NCI-H526 treated with DMSO at 0.1 percent for 48 hours (cell line): ENCODE measurements around the gene BLNK.

Experiments used
- DNase-seq: peaks from one replicate; lab custom pipeline; 2025; lab: John Stamatoyannopoulos, UW

The BLNK gene

DNA sequence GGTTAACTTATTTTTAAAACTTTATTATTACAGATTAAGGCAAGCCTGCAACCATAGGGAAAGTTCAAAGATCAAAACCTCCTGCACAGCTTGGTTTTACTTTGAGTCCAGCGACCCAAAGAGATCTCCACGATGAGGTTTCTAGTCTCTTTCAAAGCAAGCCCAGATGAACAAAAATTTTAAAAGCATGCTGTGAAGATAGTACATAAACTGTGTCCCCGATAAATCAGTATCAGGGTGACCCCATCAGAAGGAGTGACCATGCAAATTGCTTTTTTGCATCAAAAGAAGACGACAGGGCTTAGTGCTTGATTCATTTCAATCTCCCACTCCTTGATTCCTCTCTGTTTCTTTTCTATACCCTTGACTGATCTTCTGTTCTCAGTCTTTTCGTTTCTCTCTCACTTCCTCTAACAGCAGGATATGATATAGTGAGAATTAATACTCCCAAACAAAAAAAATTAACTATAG is 16.8 kb upstream of the BLNK start:
- DNase-seq, result no peak

DNA sequence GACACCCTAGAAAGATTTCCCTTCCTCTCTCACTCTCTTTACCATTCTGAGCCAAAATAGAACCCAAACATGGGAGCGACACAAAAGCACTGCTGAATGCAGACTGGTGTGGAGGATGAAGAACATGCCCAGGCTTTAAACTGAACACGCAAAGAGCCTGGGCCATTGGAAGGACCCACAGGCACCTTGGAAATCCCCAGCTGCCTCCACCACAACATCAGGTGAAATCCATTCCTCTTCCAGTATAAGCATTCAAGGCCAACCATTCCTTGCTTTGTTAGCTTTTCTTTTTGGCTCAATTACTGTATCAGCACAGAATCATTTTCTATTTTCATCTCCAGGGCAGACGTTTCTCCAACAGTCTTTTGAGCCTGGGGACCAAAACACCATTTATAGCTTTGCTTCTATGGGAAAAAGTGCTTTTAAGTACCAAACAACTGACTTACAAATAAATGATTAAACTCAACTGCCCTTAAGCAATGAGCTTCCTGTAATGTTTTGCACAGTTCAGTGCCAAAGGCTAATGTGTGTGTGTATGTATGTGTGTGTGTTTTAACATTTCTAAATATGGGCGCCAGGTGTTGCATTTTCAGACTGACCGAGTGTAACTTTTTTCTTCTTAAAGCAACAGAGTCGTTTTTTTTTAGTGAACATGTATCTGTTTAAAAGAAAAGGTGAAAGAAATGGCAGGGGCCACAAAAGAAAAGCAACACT is 16.2 kb upstream of the BLNK start:
- peak; percentile 35 for DNase-seq

DNA sequence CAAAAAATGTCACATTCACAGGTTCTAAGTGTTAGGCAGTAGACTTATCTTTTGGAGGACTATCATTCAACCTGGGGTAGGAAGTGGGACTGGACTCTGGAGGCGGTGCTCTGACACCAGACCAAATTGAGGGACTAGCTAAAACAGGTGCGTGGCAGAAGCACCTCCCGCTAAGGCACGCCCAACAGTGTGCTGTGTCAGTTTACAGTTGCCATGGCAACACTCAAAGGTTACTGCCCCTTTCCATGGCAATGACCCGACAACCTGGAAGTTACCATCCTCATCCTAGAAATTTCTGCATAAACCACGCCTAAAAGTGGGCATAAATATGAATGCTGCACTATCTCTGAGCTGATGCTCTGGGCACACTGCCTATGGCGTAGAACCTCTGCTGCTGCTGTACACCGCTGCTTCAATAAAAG is 14.0 kb upstream of the BLNK start:
- DNase-seq, result no peak

DNA sequence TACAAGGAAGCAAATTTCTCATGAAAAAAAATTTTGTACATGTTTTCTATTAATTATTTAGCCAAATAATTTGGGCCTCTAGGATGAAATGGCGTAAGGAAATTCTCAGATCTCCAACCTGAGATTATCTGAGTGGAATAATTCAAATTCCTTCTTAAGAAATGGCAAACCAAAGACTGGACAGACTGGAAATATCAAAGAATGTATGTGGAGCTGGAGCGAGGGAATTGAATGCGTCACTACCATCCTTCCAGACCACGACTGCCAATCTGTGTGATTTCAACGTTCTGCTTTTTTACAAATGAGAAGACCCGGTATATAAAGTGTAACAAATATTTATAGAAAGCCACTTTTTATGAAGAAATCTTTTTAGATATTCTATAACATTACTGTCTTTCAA is 12.4 kb upstream of the BLNK start:
- DNase-seq, result no peak

DNA sequence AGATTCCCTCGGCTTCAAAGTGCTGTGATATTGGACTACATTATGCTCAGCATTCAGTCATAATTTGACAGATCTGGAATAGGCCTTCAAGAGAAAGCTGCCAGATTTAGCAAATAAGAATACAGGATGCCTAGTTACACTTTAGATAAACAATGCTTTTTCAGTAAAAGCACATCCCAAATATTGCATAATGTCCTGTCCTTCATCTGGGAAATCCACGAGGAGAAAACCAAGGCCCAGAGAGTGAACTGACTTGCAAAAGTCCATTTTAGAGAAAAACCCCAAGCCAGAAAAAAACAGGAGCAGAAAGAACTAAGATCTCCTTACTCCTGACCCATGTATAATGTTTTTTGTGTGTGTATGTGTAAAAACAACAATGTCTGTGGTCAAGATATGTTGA is 12.0 kb upstream of the BLNK start:
- DNase-seq, result no peak

DNA sequence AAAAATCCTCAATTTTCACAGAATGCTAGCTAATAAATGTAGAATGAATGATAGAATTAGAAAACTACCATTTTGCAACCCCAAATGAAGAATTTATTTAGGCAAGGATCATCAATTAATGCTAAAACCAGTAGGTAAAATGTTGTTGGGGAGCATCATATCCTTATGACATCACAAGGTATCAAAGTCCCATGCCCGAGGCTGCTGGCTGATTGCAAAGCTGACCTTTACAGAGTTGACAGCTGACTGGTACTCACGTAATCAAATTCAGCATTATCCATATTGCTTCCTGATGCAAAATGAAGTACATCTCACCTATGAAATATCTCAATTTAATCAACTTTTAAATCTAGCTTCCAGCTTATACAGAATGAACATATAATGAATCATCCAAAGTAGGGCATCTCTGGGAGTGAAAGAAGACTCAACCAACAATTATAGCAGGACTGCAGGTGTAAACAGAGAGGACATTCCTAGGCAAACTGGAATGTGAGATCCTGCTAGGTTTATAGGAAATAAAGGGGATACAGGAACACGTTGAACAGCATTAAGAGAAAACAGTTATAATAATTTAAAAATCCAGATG is 10.2 kb upstream of the BLNK start:
- no peak for DNase-seq

DNA sequence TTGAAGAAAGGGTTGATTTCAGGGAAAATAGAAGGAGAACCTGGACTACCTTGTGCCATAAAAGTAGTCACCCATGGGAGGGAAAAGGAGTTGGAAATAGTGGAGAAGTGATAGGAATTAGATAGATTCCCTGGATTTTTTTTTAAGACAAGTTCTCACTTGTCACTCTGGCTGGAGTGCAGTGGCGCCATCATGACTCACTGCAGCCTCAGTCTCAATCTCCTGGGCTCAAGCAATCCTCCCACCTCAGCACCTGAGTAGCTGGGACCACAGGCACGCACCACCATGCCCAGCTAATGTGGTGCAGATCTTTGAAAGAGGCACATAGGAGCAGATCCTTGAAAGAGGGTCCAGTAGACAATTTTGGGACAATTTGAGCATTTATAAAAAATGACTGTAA is 9.5 kb upstream of the BLNK start:
- no peak for DNase-seq

DNA sequence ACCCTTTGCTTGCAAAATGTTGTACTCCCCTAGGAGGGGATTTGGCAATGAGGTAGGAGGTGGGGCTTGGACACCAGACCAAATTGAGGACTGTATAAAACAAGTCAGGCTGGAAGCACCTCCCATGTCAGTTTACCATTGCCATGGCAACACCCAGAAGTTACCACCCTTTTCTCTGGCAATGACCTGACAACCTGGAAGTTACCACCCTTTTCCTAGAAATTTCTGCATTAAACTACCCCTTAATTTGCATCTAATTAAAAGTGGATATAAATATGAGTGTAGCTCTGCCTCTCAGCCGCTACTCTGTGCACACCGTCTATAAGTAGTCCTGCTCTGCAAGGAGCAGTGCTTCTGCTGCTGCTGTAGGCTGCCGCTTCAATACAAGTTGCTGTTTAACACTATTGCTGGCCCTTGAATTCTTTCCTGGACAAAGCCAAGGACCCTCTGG is 7.8 kb upstream of the BLNK start:
- no peak for DNase-seq

DNA sequence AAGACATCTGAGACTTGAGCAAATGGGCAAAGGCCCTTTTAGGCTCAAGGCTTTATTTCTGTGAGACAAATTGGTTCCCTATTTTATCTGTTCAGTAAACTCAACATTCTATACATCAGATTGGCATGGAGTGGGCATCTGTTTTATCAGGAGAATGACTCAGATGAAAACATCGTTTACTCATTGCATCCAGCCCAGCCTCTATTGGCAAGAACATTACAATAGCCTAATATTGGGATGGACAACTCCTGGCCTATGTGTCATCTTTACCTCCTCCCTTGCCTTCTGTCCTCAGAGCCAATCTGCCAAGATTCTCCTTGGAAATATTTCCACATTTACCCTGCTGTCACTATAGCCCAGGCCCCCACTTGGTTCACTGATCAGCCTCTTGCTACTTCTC is 5.5 kb upstream of the BLNK start:
- no peak for DNase-seq

DNA sequence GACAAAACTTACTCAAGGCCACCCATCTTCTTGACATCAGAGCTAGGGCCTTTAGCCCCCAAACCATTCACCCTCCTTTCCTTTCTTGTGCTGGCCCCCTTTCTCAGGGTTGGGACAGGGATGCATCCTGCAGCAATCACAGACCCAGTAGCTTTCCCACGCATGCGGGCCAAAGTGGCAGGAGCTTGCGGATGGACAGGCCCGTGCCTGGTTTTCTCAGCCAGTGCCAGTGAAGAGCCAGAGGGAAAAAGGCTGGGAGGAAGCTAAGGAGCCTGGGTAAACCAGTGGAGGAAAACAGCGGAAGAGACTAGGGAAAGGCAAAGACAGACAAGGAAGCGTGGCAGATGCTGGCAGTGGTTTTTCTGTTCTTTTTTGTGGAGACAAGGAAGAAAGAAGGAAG is 5.1 kb upstream of the BLNK start:
- no peak for DNase-seq

DNA sequence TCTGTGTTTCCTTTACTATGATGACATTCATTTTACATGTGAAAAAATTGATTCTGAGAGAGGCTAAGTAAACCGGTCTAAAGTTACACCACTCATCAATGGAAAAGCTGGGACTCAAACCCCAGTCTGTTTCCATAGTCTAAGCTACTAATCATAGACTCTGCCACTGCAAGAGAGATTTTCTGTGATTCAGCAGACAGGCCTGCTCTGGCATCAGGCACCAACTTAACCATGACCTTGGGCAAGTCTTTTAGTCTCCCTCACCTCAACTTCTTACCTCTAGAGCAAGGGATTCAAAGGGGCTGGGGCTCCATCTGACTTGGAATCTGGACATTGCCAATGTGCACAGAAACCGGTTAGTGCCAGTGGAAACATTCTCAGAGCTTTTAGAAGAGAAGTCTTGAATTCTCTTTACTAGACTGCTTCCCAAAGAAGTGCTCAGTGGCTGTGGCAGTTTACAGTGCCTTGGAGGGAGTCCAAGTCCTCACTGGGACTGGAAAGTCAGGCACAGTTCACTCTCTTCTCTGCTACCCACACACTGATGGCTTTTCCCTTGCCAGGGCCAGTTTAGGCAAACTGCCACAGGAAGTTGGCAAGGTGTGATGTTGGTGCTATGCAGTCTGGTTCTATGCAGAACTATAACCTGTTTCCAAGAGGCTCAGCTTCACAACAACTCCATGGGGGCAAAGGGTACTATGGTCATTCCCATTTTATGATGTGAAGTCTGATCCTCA is 4.5 kb upstream of the BLNK start:
- no peak for DNase-seq

DNA sequence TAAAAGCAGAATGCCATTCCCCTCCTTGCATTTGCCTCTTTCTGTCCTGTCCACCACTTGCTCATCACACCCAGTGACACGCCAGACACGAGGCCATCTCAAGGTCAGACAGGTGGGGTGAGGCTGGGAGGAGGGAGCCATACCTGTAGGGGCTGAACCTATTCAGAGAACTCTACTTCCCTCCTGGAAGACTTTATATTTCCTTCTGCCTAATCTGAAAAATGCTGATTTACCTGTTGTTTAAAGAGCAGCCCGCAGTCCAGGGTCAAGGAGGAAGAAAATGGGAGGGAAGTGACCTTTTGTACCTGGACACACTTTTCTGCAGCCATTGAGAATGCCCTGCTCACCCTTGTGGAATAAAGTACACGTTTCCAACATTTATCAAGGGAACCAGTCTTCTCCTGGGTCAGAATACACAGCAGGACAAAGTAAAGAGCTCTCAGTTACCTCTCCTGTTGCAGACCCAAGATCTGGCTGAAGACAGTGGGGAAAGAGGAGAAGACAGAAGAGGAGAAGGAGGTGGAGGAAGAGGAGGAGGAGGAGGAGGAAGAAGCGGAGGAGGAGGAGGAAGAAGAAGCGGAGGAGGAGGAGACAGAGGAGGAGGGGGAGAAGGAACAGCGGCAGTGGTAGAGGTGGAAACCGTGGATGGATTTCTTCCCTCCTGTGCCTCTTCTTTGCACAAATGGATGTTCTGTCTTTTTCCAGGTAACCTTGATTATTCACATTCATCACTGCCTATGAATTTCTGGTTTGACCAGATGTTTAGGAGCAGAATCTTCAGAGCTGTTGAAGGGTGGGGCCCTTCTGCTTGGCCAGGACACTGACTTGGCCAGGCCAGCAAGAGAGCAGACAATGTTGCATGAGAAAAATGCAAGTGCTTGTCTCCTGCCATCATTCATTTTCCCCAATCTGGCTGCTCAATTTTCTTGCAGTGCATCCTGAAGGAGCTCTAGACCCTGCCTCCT is 1.2 kb upstream of the BLNK start:
- DNase-seq, result no peak

DNA sequence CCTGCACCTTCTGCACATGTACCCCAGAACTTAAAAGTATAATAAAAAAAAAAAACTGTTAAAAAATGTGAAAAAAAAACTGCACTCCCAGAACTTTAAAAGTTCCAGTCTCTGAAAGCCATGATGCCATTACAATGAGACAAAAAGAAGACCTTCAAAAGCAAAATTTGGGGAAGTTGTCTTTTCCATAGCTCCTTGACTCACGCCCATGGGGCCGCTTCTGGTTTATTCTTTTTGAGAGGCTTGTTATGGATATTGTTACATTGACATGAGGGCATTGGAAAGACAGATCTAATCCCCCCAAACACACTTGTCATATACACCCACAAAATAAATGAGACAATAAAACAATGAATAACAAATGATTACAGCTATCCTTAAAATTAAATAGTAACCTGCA is 798 bp downstream of the BLNK start:
- DNase-seq, result no peak

DNA sequence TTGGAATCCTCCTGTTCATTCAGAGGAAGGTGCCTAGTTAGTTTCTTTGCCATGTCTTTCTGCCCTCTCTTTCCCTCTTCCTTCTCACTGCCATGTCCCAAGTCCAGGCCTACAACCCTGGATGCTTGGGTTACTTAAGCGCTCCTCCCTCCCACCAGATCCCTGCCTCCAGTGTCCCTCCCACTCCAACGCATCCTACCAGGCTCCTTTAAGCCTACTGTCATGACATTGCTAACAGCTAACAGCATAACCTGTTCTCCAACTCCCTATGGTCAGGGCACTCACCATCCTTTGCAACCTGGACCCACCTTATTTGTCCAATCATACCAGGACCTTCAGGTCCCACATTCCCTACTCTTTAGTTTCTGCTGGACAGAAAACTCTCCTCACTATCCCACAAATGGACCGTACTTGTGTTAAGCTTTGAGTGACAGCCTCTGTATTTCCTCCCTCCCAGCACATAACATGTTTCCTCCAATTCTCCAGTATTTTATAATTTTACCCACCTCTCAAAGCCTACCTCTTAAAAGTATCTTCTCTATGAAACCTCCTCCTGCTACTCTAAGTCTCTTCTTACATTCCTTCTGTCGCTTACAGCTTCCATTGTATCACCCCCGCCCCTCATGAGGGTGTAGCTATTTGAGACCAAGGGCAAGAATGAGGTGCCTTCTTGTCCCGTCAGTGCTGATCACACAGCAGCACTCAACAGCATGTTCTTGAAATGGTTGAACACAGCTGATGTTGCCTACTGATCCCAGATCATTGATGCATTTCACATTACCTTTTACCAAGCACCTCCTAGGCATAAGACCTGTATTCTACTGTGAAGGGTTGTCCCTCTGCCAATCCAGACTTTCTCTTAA is 1.7 kb downstream of the BLNK start:
- DNase-seq, result no peak

DNA sequence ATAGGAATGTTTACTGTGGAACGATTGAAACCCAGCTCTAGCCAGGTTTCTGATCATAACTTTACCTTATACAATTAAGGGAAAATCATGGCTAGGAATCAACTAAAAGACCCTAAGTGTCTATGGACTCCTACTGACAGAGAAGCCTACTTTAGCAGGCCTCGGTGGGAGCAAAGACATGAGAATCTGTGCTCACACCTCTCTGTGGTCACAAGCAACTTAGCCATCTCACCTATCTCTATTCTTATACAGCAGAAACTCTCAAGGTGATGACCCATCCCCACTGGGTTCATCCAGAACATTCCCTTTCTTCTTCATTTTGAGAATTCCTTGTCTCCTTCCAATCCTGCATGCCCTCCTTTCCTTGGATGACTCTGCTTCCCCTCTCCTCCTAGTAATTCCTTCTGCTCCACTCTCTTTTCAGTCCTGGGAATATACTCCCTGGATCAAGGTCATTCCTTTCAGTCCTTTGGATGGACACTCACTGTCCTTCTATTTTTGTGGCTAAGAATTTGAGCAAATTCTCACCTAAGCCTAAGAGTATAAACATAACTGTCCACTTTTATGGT is 2.9 kb downstream of the BLNK start:
- DNase-seq, result no peak

DNA sequence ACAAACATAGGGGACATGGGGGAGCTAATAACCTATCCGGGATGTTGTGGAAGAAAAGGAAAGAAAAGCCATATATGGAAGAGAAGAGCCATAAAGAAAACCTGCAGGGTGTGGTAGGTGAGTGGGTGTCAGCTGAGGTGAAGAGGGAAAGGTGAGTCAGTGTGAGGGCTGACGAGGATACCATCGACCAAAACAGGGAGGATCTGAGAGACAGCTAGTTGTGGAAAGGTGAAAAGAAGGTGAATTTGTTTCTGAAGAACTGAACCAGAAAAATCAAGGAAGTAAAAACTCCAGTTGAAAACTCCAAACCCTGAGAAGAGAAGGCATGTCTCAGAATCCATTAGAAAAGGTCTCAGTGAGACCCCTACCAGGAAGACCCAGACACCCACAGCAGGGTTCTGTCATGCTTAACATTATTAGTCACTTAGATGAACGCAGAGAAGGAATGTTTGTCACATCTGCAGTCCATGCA is 4.1 kb downstream of the BLNK start:
- no peak for DNase-seq

DNA sequence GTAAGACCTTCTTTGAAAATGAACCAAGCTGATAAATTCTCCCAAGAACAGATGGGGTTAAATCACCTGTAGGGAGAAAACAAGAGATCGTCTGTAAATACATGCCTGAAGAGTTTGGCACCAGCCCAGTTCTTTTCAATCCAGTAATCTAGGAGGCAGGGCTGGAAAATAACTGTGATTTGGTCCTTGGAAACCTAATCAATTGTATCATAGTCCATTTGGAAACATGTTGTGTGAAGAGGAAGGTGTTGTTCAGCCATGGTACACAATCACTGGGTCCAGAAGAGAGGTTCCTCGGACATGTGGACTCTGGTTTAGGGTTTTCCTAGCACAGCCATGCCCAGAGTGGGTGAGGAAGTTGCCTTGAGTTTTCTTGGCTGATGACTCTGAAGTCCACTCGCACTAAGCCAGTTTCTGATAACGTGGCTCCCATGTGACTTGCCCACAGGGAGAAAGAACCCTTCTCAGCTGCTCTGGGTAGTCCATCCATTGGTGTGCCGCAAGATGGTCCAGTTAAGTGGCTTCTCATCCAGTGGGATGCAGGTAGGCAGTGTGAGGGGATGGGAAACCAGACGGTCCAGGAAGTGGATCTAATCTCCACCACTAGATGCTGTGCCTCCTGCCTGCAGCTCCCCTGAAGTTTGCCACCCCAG is 5.1 kb downstream of the BLNK start:
- no peak for DNase-seq

DNA sequence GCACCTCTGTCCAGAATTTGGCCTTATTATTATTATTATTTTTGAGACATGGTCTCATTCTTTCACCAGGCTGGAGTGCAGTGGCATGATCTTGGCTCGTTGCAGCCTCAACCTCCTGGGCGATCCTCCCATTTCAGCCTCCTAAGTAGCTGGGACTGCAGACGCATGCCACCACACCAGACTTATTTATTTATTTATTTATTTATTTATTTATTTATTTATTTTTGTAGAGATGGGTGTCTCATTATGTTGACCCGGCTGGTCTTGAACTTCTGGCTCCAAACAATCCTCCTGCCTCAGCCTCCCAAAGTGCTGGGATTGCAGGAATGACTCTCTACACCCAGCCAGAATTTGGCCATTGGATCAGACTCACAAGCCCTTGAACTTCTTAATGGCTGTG is 6.4 kb downstream of the BLNK start:
- DNase-seq, result no peak

DNA sequence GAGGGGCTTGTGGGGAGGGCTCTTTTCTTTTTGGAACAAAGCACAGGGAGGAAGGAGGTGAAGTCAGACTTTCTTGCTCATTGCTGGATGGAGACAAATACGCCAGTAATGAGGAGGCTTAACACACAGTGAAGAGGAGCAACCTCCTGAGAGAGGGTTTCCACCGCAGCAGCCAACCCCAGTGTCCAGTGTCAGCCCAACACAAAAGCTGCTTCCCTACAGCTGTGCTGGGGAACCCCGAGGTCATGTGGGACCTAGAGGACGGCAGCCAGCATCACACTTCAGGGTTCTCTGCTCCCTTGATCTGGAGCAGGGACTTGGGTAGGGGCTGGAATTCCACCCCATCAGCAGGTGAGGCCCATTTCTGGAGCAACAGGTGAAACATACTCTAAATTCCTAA is 7.7 kb downstream of the BLNK start:
- DNase-seq, result no peak

DNA sequence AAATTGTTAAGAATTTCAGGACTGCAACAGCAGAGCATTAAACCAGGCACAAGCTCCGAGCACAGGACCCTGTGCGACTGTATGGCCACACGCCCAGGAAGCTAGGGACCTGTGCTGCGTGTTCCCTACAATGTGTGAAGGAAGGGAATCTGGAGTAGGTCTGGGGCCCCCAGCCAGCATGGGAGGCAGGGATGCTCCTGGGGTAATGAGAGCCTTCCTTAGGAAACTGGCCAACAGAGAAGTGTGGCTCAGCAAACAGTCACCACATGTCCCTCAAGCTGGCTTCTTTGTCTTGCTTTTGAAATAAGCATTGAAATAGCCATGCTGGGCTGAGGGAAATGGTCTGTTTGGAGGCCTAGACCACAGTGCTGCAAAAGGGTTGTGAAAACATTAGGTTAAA is 8.2 kb downstream of the BLNK start:
- no peak for DNase-seq
